ENCODE results near the gene RHBDF1.

The RHBDF1 gene

GRCh38 chr16:72561-73548 lies at the start of gene RHBDF1:
RHBDF1 (minus strand) TSS chr16:72631; CDS start chr16:65015, 7,616 bp downstream.
- no peak for DNase-seq (ENCODE audit: low read depth, low spot score)

GRCh38 chr16:120756-121155 lies 48.3 kb upstream of the RHBDF1 start:
- DNase-seq (ENCODE audit: low read depth, low spot score) = no peak

- no peak for DNase-seq (ENCODE audit: low read depth, low spot score)
Observed at GRCh38 chr16:119835-120491, 47.5 kb upstream of the RHBDF1 start.

- DNase-seq (ENCODE audit: low read depth, low spot score) = no peak
Observed at GRCh38 chr16:119295-119694, 46.9 kb upstream of the RHBDF1 start.

- DNase-seq (ENCODE audit: low read depth, low spot score) = no peak
Observed at GRCh38 chr16:118857-119256, 46.4 kb upstream of the RHBDF1 start.

- DNase-seq (ENCODE audit: low read depth, low spot score) = no peak
Observed at GRCh38 chr16:117379-118365, 45.2 kb upstream of the RHBDF1 start.

GRCh38 chr16:116015-116414 lies 43.6 kb upstream of the RHBDF1 start:
- DNase-seq (ENCODE audit: low read depth, low spot score) = no peak

- DNase-seq (ENCODE audit: low read depth, low spot score) = no peak
Observed at GRCh38 chr16:114327-114726, 41.9 kb upstream of the RHBDF1 start.

- no peak for DNase-seq (ENCODE audit: low read depth, low spot score)
Observed at GRCh38 chr16:112153-112840, 39.9 kb upstream of the RHBDF1 start.

GRCh38 chr16:106623-107324 lies 34.3 kb upstream of the RHBDF1 start:
- DNase-seq (ENCODE audit: low read depth, low spot score) = no peak

GRCh38 chr16:105521-105920 lies 33.1 kb upstream of the RHBDF1 start:
- DNase-seq (ENCODE audit: low read depth, low spot score) = no peak

- DNase-seq (ENCODE audit: low read depth, low spot score) = no peak
Observed at GRCh38 chr16:104928-105327, 32.5 kb upstream of the RHBDF1 start.

GRCh38 chr16:104355-104754 lies 31.9 kb upstream of the RHBDF1 start:
- DNase-seq (ENCODE audit: low read depth, low spot score) = no peak

- peak; percentile 50 for DNase-seq (ENCODE audit: low read depth, low spot score)
Observed at GRCh38 chr16:102060-102855, 29.8 kb upstream of the RHBDF1 start.

GRCh38 chr16:101586-101985 lies 29.2 kb upstream of the RHBDF1 start:
- no peak for DNase-seq (ENCODE audit: low read depth, low spot score)

GRCh38 chr16:100989-101388 lies 28.6 kb upstream of the RHBDF1 start:
- no peak for DNase-seq (ENCODE audit: low read depth, low spot score)

GRCh38 chr16:97822-98221 lies 25.4 kb upstream of the RHBDF1 start:
- DNase-seq (ENCODE audit: low read depth, low spot score) = no peak

GRCh38 chr16:96935-97381 lies 24.5 kb upstream of the RHBDF1 start:
- peak; percentile 64 for DNase-seq (ENCODE audit: low read depth, low spot score)

GRCh38 chr16:94918-95265 lies 22.5 kb upstream of the RHBDF1 start:
- DNase-seq (ENCODE audit: low read depth, low spot score) = no peak
